ENCODE results near the gene PCK2.
"Not testable (repeated sequence)": the region's sequence is repeated elsewhere in the genome, so short reads cannot be mapped to it uniquely, and the experiment has no call there.

The PCK2 gene

DNA sequence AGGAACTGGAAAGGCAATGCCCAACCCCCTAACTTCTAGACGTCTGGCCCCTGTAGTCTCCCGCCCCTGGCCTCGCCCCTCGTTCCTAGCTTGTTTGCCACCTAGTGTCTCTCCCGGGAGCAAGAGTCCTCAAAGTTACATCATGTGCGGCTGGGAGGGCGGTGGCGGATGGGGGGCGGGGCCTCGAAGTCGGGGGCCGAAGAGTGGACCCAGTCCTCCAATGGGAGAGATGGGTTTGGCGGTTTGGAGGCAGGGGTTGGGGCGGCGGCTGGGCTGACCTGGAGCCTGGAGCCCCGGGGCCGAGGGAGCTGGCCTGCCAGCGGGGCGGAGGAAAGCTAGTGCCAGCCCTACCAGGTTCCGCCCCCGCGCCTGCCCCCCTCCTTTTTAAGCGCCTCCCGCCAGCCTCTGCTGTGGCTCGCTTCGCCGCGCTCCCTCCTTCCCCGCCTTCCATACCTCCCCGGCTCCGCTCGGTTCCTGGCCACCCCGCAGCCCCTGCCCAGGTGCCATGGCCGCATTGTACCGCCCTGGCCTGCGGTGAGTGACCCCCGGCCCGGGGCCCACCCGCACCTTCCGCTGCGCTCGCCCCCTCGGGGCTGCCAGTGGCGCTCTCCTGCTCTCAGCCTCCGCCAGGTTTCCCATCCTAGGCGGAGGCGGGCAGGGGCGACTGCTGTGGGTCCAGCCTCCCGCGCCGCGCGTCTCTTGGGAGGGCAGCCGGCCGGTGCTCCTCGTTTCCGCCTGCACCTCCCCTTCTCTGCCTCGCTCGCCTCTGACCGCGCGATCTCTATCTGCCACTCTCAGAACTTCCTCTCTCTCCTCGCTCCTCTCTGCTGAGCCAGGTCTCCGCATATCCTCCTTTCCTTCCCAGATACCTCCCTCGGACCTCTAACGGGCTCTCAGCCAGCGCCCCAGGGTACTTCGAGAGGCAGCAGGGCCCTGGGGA lies at the start of gene PCK2:
Gene PCK2, plus strand, starts transcription at position 411 of the 940 bp plus-strand sequence. Its CDS starts 95 bp downstream, at position 506.
- peak; percentile 89 for DNase-seq (ENCODE audit: extremely low read depth, insufficient read length)
- TF ChIP-seq, protein P1, sequence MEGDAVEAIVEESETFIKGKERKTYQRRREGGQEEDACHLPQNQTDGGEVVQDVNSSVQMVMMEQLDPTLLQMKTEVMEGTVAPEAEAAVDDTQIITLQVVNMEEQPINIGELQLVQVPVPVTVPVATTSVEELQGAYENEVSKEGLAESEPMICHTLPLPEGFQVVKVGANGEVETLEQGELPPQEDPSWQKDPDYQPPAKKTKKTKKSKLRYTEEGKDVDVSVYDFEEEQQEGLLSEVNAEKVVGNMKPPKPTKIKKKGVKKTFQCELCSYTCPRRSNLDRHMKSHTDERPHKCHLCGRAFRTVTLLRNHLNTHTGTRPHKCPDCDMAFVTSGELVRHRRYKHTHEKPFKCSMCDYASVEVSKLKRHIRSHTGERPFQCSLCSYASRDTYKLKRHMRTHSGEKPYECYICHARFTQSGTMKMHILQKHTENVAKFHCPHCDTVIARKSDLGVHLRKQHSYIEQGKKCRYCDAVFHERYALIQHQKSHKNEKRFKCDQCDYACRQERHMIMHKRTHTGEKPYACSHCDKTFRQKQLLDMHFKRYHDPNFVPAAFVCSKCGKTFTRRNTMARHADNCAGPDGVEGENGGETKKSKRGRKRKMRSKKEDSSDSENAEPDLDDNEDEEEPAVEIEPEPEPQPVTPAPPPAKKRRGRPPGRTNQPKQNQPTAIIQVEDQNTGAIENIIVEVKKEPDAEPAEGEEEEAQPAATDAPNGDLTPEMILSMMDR (IDR thresholded peaks at IDR 0.05; ENCODE audit: insufficient read depth, low read length, poor library complexity, severe bottlenecking): no peak
- Histone ChIP-seq H3K4me3 (replicated peaks; ENCODE audit: low read depth, low read length) (peak within 1 kb of the TSS; percentile 72), H3K27me3 (replicated peaks; ENCODE audit: control insufficient read depth, insufficient read depth, low read length) (no peaks in the 10 kb centered on the region), H3K36me3 (ENCODE audit: control insufficient read depth, insufficient read depth, low read length) (peaks cover 16% of the 10 kb centered on the region)

- DNase-seq (ENCODE audit: extremely low read depth, insufficient read length); H3K27me3 ChIP-seq (replicated peaks; ENCODE audit: control insufficient read depth, insufficient read depth, low read length); H3K4me3 ChIP-seq (replicated peaks; ENCODE audit: low read depth, low read length); H3K36me3 ChIP-seq (ENCODE audit: control insufficient read depth, insufficient read depth, low read length): not testable (repeated sequence)
These were observed 45.1 kb upstream of the PCK2 start for GRCh38 chr14:24049002-24049401.

DNA sequence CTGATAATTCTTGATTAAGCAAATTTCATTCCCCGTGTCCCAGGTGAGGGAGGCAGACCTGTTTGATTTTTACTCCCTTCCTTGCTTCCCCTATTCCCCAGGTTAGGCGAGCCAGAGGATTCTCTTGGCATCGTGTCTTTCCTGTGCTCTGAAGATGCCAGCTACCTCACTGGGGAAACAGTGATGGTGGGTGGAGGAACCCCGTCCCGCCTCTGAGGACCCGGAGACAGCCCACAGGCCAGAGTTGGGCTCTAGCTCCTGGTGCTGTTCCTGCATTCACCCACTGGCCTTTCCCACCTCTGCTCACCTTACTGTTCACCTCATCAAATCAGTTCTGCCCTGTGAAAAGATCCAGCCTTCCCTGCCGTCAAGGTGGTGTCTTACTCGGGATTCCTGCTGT lies 43.4 kb upstream of the PCK2 start:
- not testable (repeated sequence) for H3K27me3 ChIP-seq (replicated peaks; ENCODE audit: control insufficient read depth, insufficient read depth, low read length); DNase-seq (ENCODE audit: extremely low read depth, insufficient read length); H3K4me3 ChIP-seq (replicated peaks; ENCODE audit: low read depth, low read length); H3K36me3 ChIP-seq (ENCODE audit: control insufficient read depth, insufficient read depth, low read length)

- TF ChIP-seq, protein P1 (IDR thresholded peaks at IDR 0.05; ENCODE audit: insufficient read depth, low read length, poor library complexity, severe bottlenecking): no peak
- no peak for DNase-seq (ENCODE audit: extremely low read depth, insufficient read length)
These were observed 42.8 kb upstream of the PCK2 start for GRCh38 chr14:24051176-24051788.

DNA sequence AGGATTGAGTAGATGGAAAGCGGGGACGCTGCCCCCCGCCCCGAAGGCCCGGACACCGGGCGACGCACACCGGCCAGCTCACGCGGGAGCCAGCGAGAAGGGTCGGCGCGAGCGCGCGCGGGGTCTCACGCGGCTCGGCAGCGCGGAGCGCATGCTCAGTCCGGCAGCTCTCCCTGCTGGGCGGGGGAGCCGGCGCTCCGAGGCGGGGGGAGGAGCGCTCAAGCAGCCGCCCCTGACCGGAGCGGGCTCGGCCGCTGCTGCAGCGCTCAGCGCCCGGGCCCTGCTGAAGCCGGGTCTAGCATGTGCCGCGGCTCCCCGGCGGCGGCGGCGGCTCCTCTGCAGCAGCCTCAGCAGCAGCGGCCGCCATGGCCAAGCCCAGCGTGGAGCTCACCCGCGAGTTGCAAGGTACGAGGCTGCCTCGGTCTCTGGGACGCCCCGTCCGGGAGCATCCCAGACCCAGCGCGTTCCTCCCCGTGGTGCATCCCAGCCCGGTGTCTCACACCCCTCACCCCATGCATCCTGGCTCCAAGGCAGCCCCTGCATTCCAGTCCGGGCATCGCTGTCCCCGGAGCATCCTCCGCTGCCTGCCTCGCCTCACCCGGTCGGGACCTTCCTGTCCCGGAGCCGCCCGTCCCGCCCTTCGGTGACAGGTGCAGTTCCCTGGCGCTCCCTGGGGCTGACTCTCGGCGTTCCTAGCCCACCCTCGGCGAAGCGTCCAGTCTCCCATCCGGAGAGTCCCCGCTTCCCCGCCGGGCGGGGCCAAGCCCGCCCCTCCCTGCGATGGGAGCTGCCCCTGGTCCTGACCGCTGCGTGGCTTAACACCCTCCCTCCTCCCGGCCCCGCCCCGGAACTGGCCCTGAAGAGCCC lies 42.1 kb upstream of the PCK2 start, which contains the start of gene CARMIL3:
Gene CARMIL3, plus strand, starts transcription at position 221 of the 867 bp plus-strand sequence. Its CDS starts 145 bp downstream, at position 366.
- TF ChIP-seq, protein P1 (IDR thresholded peaks at IDR 0.05; ENCODE audit: insufficient read depth, low read length, poor library complexity, severe bottlenecking): no peak
- H3K36me3 ChIP-seq (ENCODE audit: control insufficient read depth, insufficient read depth, low read length): no peaks in the 10 kb centered on the region
- H3K4me3 ChIP-seq (replicated peaks; ENCODE audit: low read depth, low read length): peak within 1 kb of the TSS; percentile 78
- no peaks in the 10 kb centered on the region; the same call in 1 of the 2 replicates for H3K27me3 ChIP-seq (replicated peaks; ENCODE audit: control insufficient read depth, insufficient read depth, low read length)
- peak; percentile 82 for DNase-seq (ENCODE audit: extremely low read depth, insufficient read length)

More at GRCh38 chr14:24051176-24051788, 42.8 kb upstream of the PCK2 start:
- Histone ChIP-seq H3K27me3 (replicated peaks; ENCODE audit: control insufficient read depth, insufficient read depth, low read length) (no peaks in the 10 kb centered on the region; the same call in 1 of the 2 replicates), H3K36me3 (ENCODE audit: control insufficient read depth, insufficient read depth, low read length) (no peaks in the 10 kb centered on the region), H3K4me3 (replicated peaks; ENCODE audit: low read depth, low read length) (peak overlapping the region; percentile 78)
